Cerebellar cortex (tissue), 1 donor: ENCODE data around the gene OR2Y1.
"Not testable (repeated sequence)": the region's sequence is repeated elsewhere in the genome, so short reads cannot be mapped to it uniquely, and the experiment has no call there.

Source experiments
- DNase-seq: peaks from one replicate; pipeline ENCODE4 v3.0.0-alpha.2; 2015; ENCODE audit warnings: low spot score

The OR2Y1 gene

GRCh38 chr5:180739958-180740357, at the start of gene OR2Y1:
OR2Y1 (minus strand) TSS chr5:180740058; CDS start chr5:180740058, 0 bp downstream.
- no peak for DNase-seq

- DNase-seq = not testable (repeated sequence)
Observed at GRCh38 chr5:180788651-180789410, 49.0 kb upstream of the OR2Y1 start.

- DNase-seq = no peak
Observed at GRCh38 chr5:180787711-180788431, 48.0 kb upstream of the OR2Y1 start.

GRCh38 chr5:180786531-180787398, 46.9 kb upstream of the OR2Y1 start:
- peak; percentile 4 for DNase-seq

- no peak for DNase-seq
Observed at GRCh38 chr5:180785794-180786221, 46.0 kb upstream of the OR2Y1 start.

- no peak for DNase-seq
Observed at GRCh38 chr5:180785121-180785781, 45.4 kb upstream of the OR2Y1 start.

- DNase-seq = peak; percentile 84
Observed at GRCh38 chr5:180784497-180785097, 44.7 kb upstream of the OR2Y1 start.

GRCh38 chr5:180783340-180784052, 43.6 kb upstream of the OR2Y1 start:
- DNase-seq = no peak

- no peak for DNase-seq
Observed at GRCh38 chr5:180782748-180783147, 42.9 kb upstream of the OR2Y1 start.

GRCh38 chr5:180781900-180782326, 42.1 kb upstream of the OR2Y1 start:
- DNase-seq = not testable (repeated sequence)

- no peak for DNase-seq
Observed at GRCh38 chr5:180779985-180780610, 40.2 kb upstream of the OR2Y1 start.

- DNase-seq = no peak
Observed at GRCh38 chr5:180777475-180777874, 37.6 kb upstream of the OR2Y1 start.

GRCh38 chr5:180776376-180776775, 36.5 kb upstream of the OR2Y1 start:
- DNase-seq = no peak

GRCh38 chr5:180775624-180776023, 35.8 kb upstream of the OR2Y1 start:
- no peak for DNase-seq

- no peak for DNase-seq
Observed at GRCh38 chr5:180771839-180772238, 32.0 kb upstream of the OR2Y1 start.

- no peak for DNase-seq
Observed at GRCh38 chr5:180769821-180770220, 30.0 kb upstream of the OR2Y1 start.

GRCh38 chr5:180755601-180756000, 15.7 kb upstream of the OR2Y1 start:
- DNase-seq = no peak

- DNase-seq = no peak
Observed at GRCh38 chr5:180744253-180744652, 4.4 kb upstream of the OR2Y1 start.

- no peak for DNase-seq
Observed at GRCh38 chr5:180742727-180743126, 2.9 kb upstream of the OR2Y1 start.

GRCh38 chr5:180740953-180741352, 1.1 kb upstream of the OR2Y1 start:
- DNase-seq = not testable (repeated sequence)
